CMK (cell line): ENCODE measurements around the gene NTM.
A peak's percentile ranks its signal among the peaks of the same experiment; 100 is the strongest.
"Not testable (repeated sequence)": the region's sequence is repeated elsewhere in the genome, so short reads cannot be mapped to it uniquely, and the experiment has no call there.

Experiments
- DNase-seq: peaks from one replicate; pipeline ENCODE4 v3.0.0-alpha.2; 2010; ENCODE audit warnings: low read depth

Gene NTM

DNA sequence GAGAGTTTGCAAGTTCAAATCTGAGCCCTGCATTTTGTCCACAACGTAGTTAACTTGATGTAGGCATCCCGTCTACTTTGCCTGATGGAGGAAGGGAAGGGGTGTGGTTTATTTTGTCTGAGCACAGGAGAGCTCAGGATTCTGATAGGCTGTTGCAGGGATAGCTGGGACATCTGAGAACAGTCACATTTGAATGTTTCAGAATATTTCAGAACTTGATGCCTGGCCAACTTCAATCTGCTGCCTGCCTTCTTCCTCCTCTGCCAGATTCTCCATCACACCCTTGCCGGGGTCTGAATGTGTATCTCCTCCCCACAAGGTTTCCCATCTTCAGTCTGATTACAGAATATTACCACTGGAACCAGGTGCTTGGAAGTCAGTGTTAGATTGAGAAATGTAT is 51.6 kb downstream of the NTM start:
- no peak for DNase-seq

DNA sequence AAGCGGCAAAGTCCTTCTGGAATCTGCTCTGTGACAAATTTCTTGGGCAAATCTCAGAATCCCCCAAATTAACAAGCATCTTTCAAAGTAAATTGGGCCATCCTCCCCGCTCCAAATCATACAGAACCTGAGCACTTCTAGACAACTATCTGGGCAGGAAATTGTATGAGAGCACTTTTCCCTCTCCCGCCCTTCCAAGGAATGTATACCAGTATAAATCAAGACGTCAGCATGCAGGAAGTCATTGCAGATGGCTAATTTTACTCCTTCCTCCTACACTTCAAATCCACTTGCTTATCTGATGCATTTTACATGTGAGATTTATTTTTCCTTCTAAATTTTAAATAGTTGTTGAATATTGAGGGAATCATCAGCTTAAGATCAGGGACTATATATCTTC is 52.1 kb downstream of the NTM start:
- no peak for DNase-seq

DNA sequence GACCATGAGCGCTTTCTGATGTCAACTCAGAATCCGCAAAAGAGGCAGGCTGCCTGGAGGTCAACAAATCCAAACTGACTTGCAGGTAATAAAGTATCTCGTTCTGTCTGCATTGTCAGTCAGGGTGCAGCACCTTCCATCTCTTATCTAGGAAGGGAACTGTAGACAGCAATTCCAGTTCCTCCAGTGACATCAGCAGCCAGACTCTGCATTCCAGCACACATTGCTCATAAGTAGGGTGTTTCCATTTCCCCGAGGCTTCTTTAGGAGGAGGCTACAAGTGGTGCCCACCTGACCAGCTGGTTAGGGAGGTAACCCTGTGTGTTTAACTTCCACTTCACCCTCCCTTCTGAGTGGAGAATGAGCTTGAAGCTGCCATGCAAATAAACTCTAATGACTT is 53.3 kb downstream of the NTM start:
- no peak for DNase-seq

DNA sequence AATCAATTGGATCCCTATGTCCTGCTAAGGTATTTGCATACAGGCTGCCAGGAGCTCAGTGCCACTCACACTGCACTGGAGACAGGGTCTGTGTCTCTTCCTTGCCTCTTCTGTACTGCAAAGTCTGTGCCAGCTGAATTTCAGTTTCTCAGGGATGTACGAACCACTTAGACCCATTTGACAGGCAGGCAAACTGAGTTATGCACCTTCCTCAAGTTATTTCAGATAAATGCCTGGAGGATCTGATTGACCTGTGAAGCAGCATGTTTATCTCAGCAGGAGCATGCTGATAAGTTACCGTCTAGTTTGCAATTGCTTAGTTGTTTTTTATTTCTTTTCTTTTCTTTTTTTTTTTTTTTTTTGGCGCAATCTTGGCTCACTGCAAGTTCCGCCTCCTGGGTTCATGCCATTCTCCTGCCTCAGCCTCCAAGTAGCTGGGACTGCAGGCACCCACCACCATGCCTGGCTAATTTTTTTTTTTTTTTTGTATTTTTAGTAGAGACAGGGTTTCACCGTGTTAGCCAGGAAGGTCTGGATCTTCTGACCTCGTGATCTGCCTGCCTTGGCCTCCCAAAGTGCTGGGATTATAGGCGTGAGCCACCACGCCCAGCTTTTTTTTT is 54.0 kb downstream of the NTM start:
- not testable (repeated sequence) for DNase-seq

DNA sequence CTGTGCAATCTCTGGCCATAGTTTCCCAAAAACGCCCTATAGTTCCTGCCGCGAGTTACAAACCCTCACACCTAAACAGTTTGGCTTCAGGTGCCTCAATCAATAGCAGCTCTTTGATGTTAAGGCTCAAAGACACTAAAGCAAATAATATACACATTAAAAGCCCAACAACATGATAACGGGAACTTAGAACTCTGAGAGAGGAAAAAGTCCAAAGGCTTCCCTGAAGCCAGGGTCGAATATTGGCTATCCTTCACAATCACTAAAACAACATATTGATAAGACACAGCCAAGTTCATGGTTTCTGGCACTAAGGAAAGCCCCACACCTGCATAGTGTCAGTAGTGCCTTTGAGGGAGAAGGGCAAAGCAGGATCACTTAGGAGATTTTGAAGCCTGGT is 54.9 kb downstream of the NTM start:
- DNase-seq: no peak

DNA sequence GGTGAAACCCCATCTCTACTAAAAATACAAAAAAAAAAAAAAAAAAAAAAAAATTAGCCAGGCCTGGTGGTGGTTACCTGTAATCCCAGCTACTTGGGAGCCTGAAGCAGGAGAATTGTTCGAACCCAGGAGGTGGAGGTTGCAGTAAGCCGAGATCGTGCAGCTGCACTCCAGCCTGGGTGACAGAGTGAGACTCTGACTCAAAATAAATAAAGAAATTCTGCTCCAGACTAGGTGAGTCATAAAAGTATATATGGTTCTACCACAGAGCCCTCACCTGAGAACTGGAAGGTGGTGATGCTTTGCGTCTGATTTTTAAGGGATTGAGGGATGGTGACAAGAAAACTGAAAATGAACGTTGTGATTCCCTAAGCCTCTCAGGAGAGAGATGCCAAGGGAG is 58.4 kb downstream of the NTM start:
- no peak for DNase-seq

DNA sequence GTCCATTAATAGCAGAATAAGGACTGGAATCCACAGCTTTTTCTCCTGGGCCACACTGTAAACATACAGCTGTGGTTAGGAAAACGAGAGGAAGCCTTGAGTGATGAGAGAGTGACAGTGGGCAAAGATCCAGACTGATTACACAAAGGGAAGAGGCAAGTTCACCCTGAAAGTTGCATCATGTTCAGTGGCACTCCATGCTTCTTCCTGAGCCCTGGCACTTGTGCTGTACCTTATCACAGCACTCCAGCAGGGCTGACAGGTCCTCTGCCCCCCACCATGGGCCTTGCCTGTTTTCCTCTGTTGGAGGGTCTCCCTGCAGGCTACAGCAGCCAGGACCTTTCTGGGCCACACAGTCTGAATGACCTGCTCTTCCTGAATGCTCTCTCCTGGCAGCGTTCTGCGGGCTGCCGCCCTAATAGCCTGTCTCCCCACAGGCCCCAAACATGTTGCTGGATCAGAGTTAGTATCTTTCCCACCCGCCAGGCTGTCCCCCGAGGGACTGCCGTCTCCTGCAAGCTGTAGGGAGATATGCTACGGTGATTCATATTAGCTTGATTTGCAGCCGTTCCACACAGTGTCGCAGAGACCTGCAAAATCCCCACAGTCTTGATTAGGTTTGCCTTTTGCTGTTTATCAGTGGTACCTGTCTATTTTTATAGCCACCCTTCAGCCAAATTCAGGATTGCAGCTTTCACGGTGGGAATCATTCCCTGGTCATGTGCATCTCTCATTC is 60.2 kb downstream of the NTM start:
- DNase-seq: peak; percentile 22

DNA sequence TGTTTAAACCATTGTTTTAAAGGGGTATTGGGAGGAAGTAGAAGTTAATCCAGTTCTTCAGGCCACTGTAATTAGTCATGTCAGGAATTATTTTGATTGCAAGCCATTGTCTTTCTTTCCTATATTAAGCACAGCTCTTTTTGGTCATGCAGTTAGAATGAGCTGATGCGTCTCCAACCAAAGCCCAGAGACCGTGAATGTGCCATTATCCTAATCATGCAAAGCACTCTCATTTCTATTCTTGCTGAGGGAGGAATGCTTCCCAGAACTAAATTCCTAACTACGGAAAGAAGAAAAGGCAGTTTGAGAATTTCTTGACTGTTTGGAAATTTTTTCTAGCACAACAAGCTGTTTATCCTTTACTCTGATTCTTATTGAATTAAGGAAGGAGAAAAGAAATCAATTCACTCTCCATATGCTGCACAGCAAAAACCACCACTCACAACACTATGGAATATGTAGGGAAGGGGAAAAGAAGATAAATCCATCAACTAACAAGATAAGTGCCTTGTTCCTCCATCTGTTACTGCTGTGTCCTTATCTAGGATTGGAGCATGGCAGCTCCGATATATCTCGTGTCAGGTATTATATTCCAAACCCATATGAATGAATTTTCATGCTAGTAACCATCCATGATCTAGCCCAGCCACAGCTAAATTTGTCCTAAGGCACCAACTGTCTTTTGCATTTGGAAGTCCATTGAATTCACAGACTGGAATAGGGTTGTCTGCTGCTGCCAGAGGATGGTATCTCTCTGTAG is 70.8 kb downstream of the NTM start:
- DNase-seq: no peak

DNA sequence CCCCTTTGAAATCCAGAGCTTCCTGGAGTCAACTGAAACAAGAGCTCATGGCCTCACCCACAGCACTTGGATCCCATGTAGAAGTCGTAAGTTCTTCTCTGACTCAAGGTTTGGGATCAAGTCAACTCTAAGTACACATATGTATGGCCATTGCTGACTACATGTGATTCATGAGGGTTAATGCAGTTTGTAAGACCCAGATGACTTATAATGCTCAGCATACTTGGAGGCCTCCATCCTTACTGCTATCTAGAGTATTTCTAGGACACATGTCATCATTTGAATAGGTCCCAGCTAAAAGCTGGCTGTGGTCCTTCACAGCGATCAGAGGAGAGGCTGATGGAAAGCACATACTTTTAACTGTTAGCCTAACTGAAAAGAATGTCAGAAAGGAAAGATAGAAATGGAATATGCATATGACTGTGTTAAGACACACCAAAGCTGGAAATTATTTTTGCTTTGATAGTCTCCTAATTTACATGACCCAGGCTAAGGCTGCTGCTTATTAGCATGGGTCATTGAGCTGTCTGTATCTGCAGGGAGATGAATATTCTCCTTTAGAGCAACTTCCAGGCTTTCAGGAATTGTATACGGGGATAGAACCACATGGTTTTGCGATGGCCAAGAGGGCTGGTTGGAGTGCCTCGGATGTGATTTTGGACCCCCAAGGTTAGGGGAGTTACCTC is 76.3 kb downstream of the NTM start:
- DNase-seq: no peak

DNA sequence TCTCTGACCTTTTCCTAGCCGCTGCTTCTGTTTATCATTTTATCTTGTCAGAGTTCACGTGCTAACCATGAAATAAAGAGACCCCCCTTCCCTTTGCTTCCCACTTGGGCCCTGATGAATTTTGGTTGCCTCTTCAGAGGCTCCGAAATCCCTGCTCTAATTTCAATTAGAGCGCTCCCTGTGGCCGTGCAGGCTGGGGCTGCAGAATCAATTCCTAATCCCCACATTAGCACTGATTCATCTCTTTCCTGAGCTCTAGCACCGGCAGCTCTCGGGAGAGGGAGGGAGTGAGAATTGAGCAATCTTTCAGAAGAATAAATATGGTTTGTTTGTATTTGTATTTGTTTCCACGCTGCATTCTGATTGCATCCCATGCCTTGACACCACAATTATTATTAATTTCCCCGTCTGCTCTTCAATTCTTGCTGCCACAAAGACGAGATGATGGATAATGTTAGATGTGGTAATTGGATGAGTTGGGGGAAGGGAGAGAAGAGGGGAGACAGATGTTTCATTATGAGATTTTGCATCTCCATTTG is 76.9 kb downstream of the NTM start:
- no peak for DNase-seq

DNA sequence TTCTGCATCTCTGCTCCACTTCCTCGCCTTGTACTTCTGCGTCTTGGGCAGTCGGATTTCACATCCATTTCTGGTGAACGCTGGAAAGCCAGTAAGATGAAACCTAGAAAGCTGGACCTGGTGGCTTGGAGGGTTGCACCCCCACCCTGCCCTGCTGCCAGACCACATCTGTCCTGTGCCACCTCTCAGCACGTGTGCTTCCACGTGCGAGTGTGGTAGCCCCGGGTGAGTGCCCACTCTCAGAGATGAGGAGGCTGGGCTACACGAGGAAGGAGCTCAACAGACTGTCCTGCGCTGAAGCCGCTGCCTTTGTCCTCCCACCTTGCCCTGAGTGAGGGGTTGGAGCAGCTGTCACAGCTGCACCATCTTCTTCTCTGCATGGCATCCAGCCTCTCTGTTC is 77.5 kb downstream of the NTM start:
- no peak for DNase-seq

DNA sequence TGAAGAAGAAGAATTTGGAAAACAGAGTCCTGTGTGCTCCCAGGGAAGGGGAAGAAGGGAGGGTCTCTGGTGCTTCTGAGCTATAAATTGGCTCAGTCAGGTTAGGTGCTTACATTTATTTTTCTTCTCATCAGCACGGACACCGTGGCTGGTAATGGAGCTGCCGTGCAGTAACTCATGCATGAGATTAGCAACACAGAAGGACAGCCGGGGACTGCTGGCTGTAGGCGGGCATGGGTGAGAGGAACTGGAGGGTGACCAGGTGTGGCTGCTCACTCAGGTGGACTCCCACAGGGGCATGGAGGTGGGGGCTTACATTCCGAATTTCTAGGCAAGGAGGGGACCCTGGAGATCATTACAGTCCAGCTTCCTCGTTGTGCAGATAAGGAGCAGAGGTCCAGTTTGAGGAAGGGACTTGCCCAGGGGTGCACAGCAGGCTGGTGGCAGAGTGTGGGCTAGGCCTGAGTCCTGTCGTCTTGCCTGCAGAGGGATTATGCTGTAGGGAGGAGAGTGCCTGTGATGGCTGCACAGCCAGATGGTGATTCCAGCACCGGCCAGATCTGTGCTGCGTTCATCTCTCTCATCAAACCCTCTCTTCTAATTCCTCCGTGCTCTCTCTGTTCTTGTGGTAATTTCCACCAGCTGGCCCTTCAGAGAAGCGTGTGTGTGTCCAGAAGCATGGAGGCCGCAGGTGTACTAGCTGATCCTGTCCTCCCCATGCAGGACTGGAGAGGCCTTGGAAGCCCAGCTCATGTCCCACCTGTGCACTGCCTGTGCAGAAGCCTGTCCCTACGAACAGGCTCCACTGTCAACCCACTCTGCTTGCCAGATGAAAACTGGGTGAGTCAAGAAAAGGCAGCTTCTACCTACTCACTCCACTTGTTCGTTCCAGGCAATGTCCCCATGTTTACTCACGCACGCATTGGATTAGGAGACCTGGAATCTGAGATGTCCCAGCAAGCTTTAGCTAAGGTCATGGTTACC is 78.9 kb downstream of the NTM start:
- no peak for DNase-seq

DNA sequence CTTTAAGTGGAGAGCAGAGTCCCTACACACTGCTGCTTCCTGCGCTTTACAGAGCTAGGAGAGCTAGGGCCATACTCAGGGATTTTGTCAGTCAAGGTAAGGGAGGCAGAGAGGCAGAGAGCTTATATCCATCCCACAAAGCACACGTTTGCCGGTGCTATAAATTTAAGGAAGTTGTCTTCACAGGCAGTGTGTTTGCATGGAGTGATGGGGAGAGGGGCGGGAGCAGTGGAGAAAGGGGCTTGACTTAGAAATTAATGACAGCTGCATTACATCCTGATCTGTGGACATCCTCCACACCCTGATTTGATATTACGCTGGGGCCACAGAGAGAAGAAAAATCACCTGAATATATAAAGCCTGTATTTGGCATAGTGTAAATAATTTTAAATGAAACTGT is 84.1 kb downstream of the NTM start:
- DNase-seq: no peak

DNA sequence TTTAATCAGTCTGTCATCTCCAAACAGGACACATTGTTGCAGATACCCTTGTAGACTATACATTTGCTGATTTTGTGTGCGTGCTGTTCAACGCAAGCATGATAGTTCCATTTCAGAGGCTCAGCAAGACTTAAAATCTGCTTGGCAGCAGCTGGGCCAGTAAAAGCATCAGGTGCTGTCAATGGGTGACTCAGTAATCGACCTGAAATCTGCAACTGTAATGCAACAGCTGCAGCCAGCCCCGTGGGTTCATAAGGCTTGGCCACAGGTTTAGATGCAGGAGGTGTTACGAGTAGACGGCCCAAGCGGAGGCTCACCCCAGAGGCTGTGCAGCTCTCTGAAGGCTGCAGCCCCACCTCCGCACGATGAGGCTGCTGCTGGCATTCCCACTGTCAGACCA is 84.6 kb downstream of the NTM start:
- no peak for DNase-seq

DNA sequence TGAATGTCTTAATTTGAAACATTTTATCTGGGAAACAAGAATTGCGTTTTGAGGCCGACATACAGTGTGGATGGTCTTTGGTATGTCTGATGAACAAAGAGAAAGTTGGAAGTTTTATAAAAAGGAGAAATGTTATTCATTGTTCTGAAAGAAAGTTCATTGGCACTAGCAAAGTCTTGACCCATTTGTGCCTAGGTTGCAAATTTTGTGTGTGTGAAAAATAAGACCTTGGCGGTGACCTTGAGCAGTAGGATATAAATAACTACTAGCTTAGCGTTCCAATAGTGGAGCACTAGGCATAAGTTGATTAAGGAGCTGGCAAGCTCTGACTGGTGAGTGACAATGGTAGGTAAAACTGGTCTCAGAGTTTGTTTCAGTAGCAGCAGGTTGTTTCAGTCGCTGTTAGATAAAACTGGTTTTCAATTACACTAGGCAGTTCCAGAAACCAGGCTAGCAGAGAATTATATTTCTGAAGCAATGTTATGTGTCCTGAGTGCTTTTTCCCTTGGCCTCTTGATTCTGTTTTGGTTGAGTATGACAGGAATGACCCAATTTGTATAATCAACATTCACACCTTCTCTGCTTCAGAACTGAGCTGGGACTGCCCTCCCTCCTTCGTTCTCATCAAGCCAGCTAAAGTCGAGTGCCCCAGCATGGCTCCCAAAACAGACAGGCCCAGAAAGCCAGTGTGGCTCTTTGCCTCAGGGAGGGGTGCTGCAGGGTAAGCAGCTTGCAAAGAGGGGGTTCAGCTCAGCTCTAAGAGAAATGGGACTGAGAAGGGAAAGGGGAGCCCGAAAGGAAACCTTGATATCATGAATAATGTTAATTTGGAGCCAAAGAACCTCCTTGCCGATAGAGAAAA is 85.7 kb downstream of the NTM start:
- no peak for DNase-seq

DNA sequence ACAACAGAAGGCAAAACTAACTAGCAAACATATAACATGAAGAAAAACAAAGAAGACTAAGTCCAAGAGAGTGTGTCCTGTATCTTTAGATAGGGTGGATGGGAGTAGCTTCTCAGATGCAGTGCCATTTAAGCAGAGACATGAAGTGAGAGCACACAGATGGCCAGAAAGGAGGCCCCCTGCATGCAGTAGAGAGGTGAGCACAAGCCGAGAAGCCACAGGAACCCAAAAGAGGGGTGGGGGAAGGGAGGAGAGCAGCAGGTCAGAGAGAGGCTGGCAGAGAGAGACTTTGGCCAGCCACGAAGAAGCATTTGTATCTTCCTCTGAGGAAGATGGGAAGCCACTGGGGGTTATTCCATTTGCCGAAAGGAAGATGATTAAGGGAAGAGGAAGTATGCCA is 86.7 kb downstream of the NTM start:
- no peak for DNase-seq

DNA sequence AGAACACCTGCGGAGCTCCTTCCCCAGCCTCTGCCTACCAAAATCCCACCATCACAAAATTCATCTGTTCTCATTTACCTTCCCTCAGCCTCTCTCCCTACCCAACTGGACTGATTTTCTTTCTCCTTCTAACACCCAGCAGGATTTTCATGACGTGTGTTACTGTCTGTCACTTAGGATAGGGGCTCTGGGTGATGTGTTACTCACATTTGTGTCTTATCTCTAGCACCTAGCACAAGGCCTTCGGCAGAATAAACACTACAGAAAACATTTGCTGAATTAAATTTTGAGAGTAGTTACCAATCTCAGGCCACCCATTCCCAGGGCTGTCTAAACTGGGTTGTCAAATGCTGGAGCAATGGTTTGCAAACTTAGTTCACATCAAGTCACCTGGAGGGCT is 88.0 kb downstream of the NTM start:
- no peak for DNase-seq

DNA sequence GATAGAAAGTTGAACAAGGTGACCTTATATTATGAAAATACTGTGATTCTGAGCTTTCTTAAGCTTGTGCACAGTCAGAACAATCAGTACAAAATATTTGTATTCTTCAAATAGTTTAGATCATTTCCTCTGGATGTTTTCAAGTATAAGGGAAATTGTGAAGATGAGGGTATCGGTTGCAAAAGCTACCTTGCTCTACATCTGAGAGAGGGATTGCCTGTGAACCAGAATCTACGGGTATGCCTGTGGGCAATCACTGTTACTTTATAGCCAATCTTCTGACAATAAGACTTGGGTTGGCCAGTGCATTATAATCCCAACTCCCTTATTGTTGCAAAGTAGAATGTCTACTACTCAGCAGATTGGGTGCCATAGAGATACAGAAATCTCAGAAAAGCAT is 90.5 kb downstream of the NTM start:
- no peak for DNase-seq

DNA sequence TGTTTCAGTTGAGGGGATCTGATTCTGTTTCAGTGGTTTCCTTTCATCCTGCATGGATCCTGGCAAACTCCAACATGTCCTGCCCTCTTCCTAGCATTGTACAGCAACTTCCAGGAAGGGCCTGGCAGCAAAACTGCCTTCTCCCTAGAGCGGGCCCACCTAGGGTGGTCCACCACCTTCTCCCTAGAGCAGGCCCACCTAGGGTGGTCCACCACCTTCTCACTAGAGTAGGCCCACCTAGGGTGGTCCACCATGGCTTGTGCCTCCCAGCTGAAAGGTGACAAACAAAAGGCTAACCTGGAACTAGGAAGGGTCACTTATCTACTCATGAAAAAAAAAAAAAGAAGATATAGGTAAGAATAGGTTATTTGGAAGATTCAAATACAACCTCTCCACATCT is 92.2 kb downstream of the NTM start:
- no peak for DNase-seq

DNA sequence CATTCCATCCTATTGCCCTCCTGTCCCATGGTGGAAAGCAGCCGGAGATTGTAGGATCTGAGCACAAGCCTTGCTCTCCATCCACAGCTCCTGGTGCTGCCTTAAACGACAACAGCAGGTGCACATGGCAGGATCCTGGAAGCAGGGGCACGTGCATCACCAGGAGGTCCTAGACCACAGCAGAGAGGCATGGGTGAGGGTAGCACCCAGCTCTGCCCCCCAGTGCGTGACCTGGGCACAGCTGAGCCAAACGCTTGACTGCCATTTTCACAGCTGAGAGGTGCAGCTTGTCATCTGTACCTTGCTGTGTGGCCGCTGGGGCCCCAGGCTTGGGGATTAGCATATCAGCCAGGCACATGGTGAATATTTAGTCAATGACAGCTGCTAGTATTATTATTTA is 92.7 kb downstream of the NTM start:
- DNase-seq: no peak
